BLaER1 treated with 17β-estradiol and CSF1 and Interleukin-3, amounts not matched to agents 10 nM and 100 nM (cell line): ENCODE measurements around the gene PSMF1.

ENCODE experiments used
- H3K27ac ChIP-seq, 11 experiments: shearing (Covaris generic); formaldehyde crosslinking; 2 replicates each; pipeline ENCODE4 v1.8.1; 2022
- H3K27me3 ChIP-seq, 11 experiments: shearing (Covaris generic); formaldehyde crosslinking; 2 replicates each; pipeline ENCODE4 v1.8.1; 2022
- H3K36me3 ChIP-seq, 11 experiments: shearing (Covaris generic); formaldehyde crosslinking; 2 replicates each; pipeline ENCODE4 v1.8.1; 2022
- H3K4me1 ChIP-seq, 10 experiments: shearing (Covaris generic); formaldehyde crosslinking; 2 replicates each; pipeline ENCODE4 v1.8.1; 2022
- H3K4me2 ChIP-seq, 11 experiments: shearing (Covaris generic); formaldehyde crosslinking; 2 replicates each; pipeline ENCODE4 v1.8.1; 2022
- H3K4me3 ChIP-seq, 10 experiments: shearing (Covaris generic); formaldehyde crosslinking; 2 replicates each; pipeline ENCODE4 v1.8.1; 2022
- H3K9ac ChIP-seq, 11 experiments: shearing (Covaris generic); formaldehyde crosslinking; 2 replicates each; pipeline ENCODE4 v1.8.1; 2022
- H3K9me3 ChIP-seq, 11 experiments: shearing (Covaris generic); formaldehyde crosslinking; replicated peaks in 1 of 11; 2 replicates each; pipeline ENCODE4 v1.8.1; 2022
- H4K20me1 ChIP-seq, 11 experiments: shearing (Covaris generic); formaldehyde crosslinking; 2 replicates each; pipeline ENCODE4 v1.8.1; 2022
- Cebpa-rat ChIP-seq, 11 experiments: shearing (Covaris generic); IDR thresholded peaks; 2 replicates each; pipeline ENCODE4 v1.8.1; 2022

PSMF1 gene

GRCh38 chr20:1185316-1185741 is 66.9 kb downstream of the PSMF1 start:
- Histone ChIP-seq H3K27me3 (peaks cover 38 to 52% (median 44%) of the 10 kb centered on the region in 11 experiments), H3K36me3 (no peaks in the 10 kb centered on the region; a peak in 1 of 22 replicates), H3K4me3 (peak overlapping the region in 9 of 10 experiments; percentile 24 to 63 (median 45); a peak in 10 of 20 replicates), H3K4me2 (peak overlapping the region; percentile 35 to 72 (median 44); a peak in 18 of 22 replicates), H3K9me3 (no peaks in the 10 kb centered on the region), H3K4me1 (peaks cover 0 to 19% (median 2%) of the 10 kb centered on the region in 10 experiments; a peak in 9 of 20 replicates), H3K27ac (no peak overlapping the region), H3K9ac (no peak overlapping the region), H4K20me1 (peaks cover 0 to 42% (median 0%) of the 10 kb centered on the region in 11 experiments; a peak in 9 of 22 replicates)
- TF ChIP-seq Cebpa-rat (IDR thresholded peaks at IDR 0.05) = no peak

GRCh38 chr20:1185790-1186334 is 67.5 kb downstream of the PSMF1 start:
- Histone ChIP-seq H3K4me1 (peaks cover 0 to 20% (median 2%) of the 10 kb centered on the region in 10 experiments; a peak in 9 of 20 replicates), H3K27me3 (peaks cover 38 to 52% (median 44%) of the 10 kb centered on the region in 11 experiments), H3K36me3 (no peaks in the 10 kb centered on the region; a peak in 1 of 22 replicates), H4K20me1 (peaks cover 0 to 42% (median 0%) of the 10 kb centered on the region in 11 experiments; a peak in 9 of 22 replicates), H3K9ac (no peak overlapping the region), H3K4me3 (peak overlapping the region in 3 of 10 experiments; percentile 45 to 63 (median 50); a peak in 3 of 20 replicates), H3K27ac (no peak overlapping the region), H3K9me3 (no peaks in the 10 kb centered on the region), H3K4me2 (peak overlapping the region in 6 of 11 experiments; percentile 23 to 66 (median 39); a peak in 9 of 22 replicates)
- no peak for TF ChIP-seq Cebpa-rat (IDR thresholded peaks at IDR 0.05)

- Histone ChIP-seq H3K4me1 (peaks cover 0 to 20% (median 2%) of the 10 kb centered on the region in 10 experiments; a peak in 9 of 20 replicates), H3K9ac (no peak overlapping the region), H3K4me2 (peak overlapping the region in 1 of 11 experiments; percentile 15; a peak in 1 of 22 replicates), H3K4me3 (no peak overlapping the region), H3K9me3 (no peaks in the 10 kb centered on the region), H3K36me3 (no peaks in the 10 kb centered on the region), H4K20me1 (peaks cover 0 to 37% (median 0%) of the 10 kb centered on the region in 11 experiments; a peak in 9 of 22 replicates), H3K27me3 (peaks cover 38 to 52% (median 44%) of the 10 kb centered on the region in 11 experiments), H3K27ac (no peak overlapping the region)
- no peak for TF ChIP-seq Cebpa-rat (IDR thresholded peaks at IDR 0.05)
Measured at GRCh38 chr20:1186367-1186991, 68.1 kb downstream of the PSMF1 start.

- Histone ChIP-seq H3K4me2 (no peak overlapping the region), H3K9me3 (no peaks in the 10 kb centered on the region), H4K20me1 (peaks cover 0 to 25% (median 0%) of the 10 kb centered on the region in 11 experiments; a peak in 9 of 22 replicates), H3K4me1 (peaks cover 0 to 12% (median 0%) of the 10 kb centered on the region in 10 experiments; a peak in 6 of 20 replicates), H3K27ac (no peak overlapping the region), H3K4me3 (no peak overlapping the region), H3K27me3 (peaks cover 37 to 46% (median 41%) of the 10 kb centered on the region in 11 experiments), H3K9ac (no peak overlapping the region), H3K36me3 (no peaks in the 10 kb centered on the region)
- no peak for TF ChIP-seq Cebpa-rat (IDR thresholded peaks at IDR 0.05)
Measured at GRCh38 chr20:1187605-1188171, 69.3 kb downstream of the PSMF1 start.

GRCh38 chr20:1188347-1188746 is 69.9 kb downstream of the PSMF1 start:
- Histone ChIP-seq H4K20me1 (peaks cover 0 to 25% (median 0%) of the 10 kb centered on the region in 11 experiments; a peak in 9 of 22 replicates), H3K9ac (no peak overlapping the region), H3K9me3 (no peaks in the 10 kb centered on the region), H3K27me3 (peaks cover 30 to 40% (median 35%) of the 10 kb centered on the region in 11 experiments), H3K4me3 (no peak overlapping the region), H3K4me1 (peaks cover 0 to 10% (median 0%) of the 10 kb centered on the region in 10 experiments; a peak in 4 of 20 replicates), H3K4me2 (no peak overlapping the region), H3K36me3 (no peaks in the 10 kb centered on the region), H3K27ac (no peak overlapping the region)
- no peak for TF ChIP-seq Cebpa-rat (IDR thresholded peaks at IDR 0.05)

- Histone ChIP-seq H3K27me3 (peaks cover 15 to 25% (median 20%) of the 10 kb centered on the region in 11 experiments), H3K27ac (no peak overlapping the region), H4K20me1 (peaks cover 0 to 10% (median 0%) of the 10 kb centered on the region in 11 experiments; a peak in 5 of 22 replicates), H3K9ac (no peak overlapping the region), H3K36me3 (no peaks in the 10 kb centered on the region), H3K4me1 (peaks cover 0 to 9% (median 0%) of the 10 kb centered on the region in 10 experiments; a peak in 4 of 20 replicates), H3K9me3 (no peaks in the 10 kb centered on the region), H3K4me3 (no peak overlapping the region), H3K4me2 (0 out of 22 replicates have a peak overlapping the region, but pooled peaks of 2 of the 11 experiments have one; percentile 16 to 18)
- TF ChIP-seq Cebpa-rat (IDR thresholded peaks at IDR 0.05) = no peak
Measured at GRCh38 chr20:1189827-1190226, 71.4 kb downstream of the PSMF1 start.

GRCh38 chr20:1190847-1191246 is 72.4 kb downstream of the PSMF1 start:
- Histone ChIP-seq H3K27ac (no peak overlapping the region), H4K20me1 (peaks cover 0 to 7% (median 0%) of the 10 kb centered on the region in 11 experiments; a peak in 2 of 22 replicates), H3K9me3 (no peaks in the 10 kb centered on the region), H3K4me2 (no peak overlapping the region), H3K27me3 (peaks cover 7 to 16% (median 12%) of the 10 kb centered on the region in 11 experiments), H3K9ac (no peak overlapping the region), H3K4me1 (peaks cover 0 to 9% (median 0%) of the 10 kb centered on the region in 10 experiments; a peak in 3 of 20 replicates), H3K4me3 (no peak overlapping the region), H3K36me3 (no peaks in the 10 kb centered on the region)
- no peak for TF ChIP-seq Cebpa-rat (IDR thresholded peaks at IDR 0.05)

- H3K27ac ChIP-seq = no peak overlapping the region
- no peak overlapping the region for H3K9ac ChIP-seq
- H3K4me2 ChIP-seq = no peak overlapping the region
- H3K27me3 ChIP-seq = peaks cover 3 to 12% (median 7%) of the 10 kb centered on the region in 11 experiments; a peak in 21 of 22 replicates
- peaks cover 0 to 9% (median 0%) of the 10 kb centered on the region in 10 experiments; a peak in 3 of 20 replicates for H3K4me1 ChIP-seq
- no peak for TF ChIP-seq Cebpa-rat (IDR thresholded peaks at IDR 0.05)
- H3K4me3 ChIP-seq = no peak overlapping the region
- H4K20me1 ChIP-seq = peaks cover 0 to 7% (median 0%) of the 10 kb centered on the region in 11 experiments; a peak in 2 of 22 replicates
- no peaks in the 10 kb centered on the region; a peak in 1 of 22 replicates for H3K9me3 ChIP-seq
- H3K36me3 ChIP-seq = no peaks in the 10 kb centered on the region
Measured at GRCh38 chr20:1191299-1191698, 72.9 kb downstream of the PSMF1 start.
